OCI-LY1 (cell line): ENCODE measurements around the gene CXCL1.

Experiments used
- H2AFZ ChIP-seq: fragments of 200-600 bp; sonication (generic), shearing (Covaris generic); 2 replicates; pipeline ENCODE4 v1.6.0; 2014; ENCODE audit warnings: antibody characterized with exemption, mild to moderate bottlenecking, low read length
- H3F3A ChIP-seq: fragments of 200-600 bp; sonication (generic), shearing (Covaris generic); 2 replicates; pipeline ENCODE4 v1.6.0; 2014; ENCODE audit warnings: mild to moderate bottlenecking, antibody characterized with exemption, low read length, moderate library complexity; ENCODE audit not compliant: insufficient read depth
- H3K27ac ChIP-seq: fragments of 200-600 bp; sonication (generic); 2 replicates; pipeline ENCODE4 v1.5.1; 2014; ENCODE audit warnings: low read length, mixed run types, mild to moderate bottlenecking, low read depth; ENCODE audit not compliant: poor library complexity, severe bottlenecking
- H3K27me3 ChIP-seq: fragments of 200-600 bp; sonication (generic); 2 replicates; pipeline ENCODE4 v1.6.0; 2014; ENCODE audit warnings: antibody characterized with exemption, mild to moderate bottlenecking, low read length, moderate library complexity; ENCODE audit not compliant: insufficient read depth
- H3K36me3 ChIP-seq: fragments of 200-600 bp; sonication (generic); 2 replicates; pipeline ENCODE4 v1.6.1; 2014; ENCODE audit warnings: mild to moderate bottlenecking, antibody characterized with exemption, low read length, moderate library complexity, mixed read lengths; ENCODE audit not compliant: insufficient read depth
- H3K4me1 ChIP-seq: fragments of 200-600 bp; sonication (generic); 2 replicates; pipeline ENCODE4 v1.5.1; 2014; ENCODE audit warnings: mild to moderate bottlenecking, low read length, moderate library complexity; ENCODE audit not compliant: insufficient read depth, severe bottlenecking
- H3K4me2 ChIP-seq: fragments of 200-600 bp; sonication (generic), shearing (Covaris generic); 2 replicates; pipeline ENCODE4 v1.6.1; 2014; ENCODE audit warnings: low read length
- H3K4me3 ChIP-seq: fragments of 200-600 bp; sonication (generic); 2 replicates; pipeline ENCODE4 v1.5.1; 2014; ENCODE audit warnings: low read length, low read depth, mild to moderate bottlenecking, mixed read lengths; ENCODE audit not compliant: poor library complexity, severe bottlenecking
- H3K79me2 ChIP-seq: fragments of 200-600 bp; shearing (Covaris generic); 2 replicates; pipeline ENCODE4 v1.6.1; 2016; ENCODE audit warnings: mixed run types, low read length, mixed read lengths; ENCODE audit not compliant: insufficient read depth
- H3K9ac ChIP-seq: fragments of 200-600 bp; sonication (generic), shearing (Covaris generic); 2 replicates; pipeline ENCODE4 v1.6.1; 2014; ENCODE audit warnings: mild to moderate bottlenecking, low read length, mixed read lengths
- H3K9me2 ChIP-seq: fragments of 200-600 bp; sonication (generic), shearing (Covaris generic); 2 replicates; pipeline ENCODE4 v1.6.1; 2014; ENCODE audit warnings: low read depth, mild to moderate bottlenecking, low read length, mixed read lengths
- H3K9me3 ChIP-seq: fragments of 200-600 bp; shearing (Covaris generic); 2 replicates; pipeline ENCODE4 v1.6.1; 2014; ENCODE audit warnings: low read length, mixed read lengths
- H4K20me1 ChIP-seq: fragments of 200-600 bp; sonication (generic), shearing (Covaris generic); 2 replicates; pipeline ENCODE4 v1.6.0; 2016; ENCODE audit warnings: mild to moderate bottlenecking, low read length; ENCODE audit not compliant: insufficient read depth
- CTCF ChIP-seq: fragments of 200-600 bp; sonication (generic), shearing (Covaris generic); IDR thresholded peaks from 2 replicates; pipeline ENCODE4 v1.5.1; 2017; ENCODE audit warnings: mild to moderate bottlenecking, antibody characterized with exemption, low read length, moderate library complexity, mixed read lengths
- EZH2 ChIP-seq: fragments of 200-600 bp; sonication (generic), shearing (Covaris generic); IDR thresholded peaks from 2 replicates; pipeline ENCODE4 v1.8.0; 2017; ENCODE audit warnings: borderline replicate concordance, mixed run types, mild to moderate bottlenecking, antibody characterized with exemption, low read length, moderate library complexity, mixed read lengths

Gene CXCL1

GRCh38 chr4:73856518-73856917 is 12.7 kb upstream of the CXCL1 start:
- Histone ChIP-seq H3K4me2 (no peak overlapping the region), H3K9ac (no peak overlapping the region), H3K9me2 (no peaks in the 10 kb centered on the region), H3K79me2 (no peaks in the 10 kb centered on the region), H3K27me3 (no peaks in the 10 kb centered on the region), H3F3A (no peaks in the 10 kb centered on the region), H3K4me1 (no peaks in the 10 kb centered on the region), H3K4me3 (no peak overlapping the region), H4K20me1 (no peaks in the 10 kb centered on the region), H2AFZ (no peak overlapping the region), H3K36me3 (no peaks in the 10 kb centered on the region), H3K27ac (no peak overlapping the region), H3K9me3 (no peaks in the 10 kb centered on the region)
- TF ChIP-seq EZH2 = no peak
- TF ChIP-seq CTCF = no peak

- Histone ChIP-seq H3K4me3 (no peak overlapping the region), H3K9me3 (no peaks in the 10 kb centered on the region), H3K79me2 (no peaks in the 10 kb centered on the region), H3K27me3 (no peaks in the 10 kb centered on the region), H3K9me2 (no peaks in the 10 kb centered on the region), H3K36me3 (no peaks in the 10 kb centered on the region), H3F3A (no peaks in the 10 kb centered on the region), H3K27ac (no peak overlapping the region), H3K4me2 (no peak overlapping the region), H2AFZ (no peak overlapping the region), H3K4me1 (no peaks in the 10 kb centered on the region), H4K20me1 (no peaks in the 10 kb centered on the region), H3K9ac (no peak overlapping the region)
- TF ChIP-seq EZH2 (no peak), CTCF (no peak)
Measured at GRCh38 chr4:73859614-73860088, 9.5 kb upstream of the CXCL1 start.

GRCh38 chr4:73860181-73860580 is 9.0 kb upstream of the CXCL1 start:
- H4K20me1 ChIP-seq = no peaks in the 10 kb centered on the region
- H2AFZ ChIP-seq = no peak overlapping the region
- no peaks in the 10 kb centered on the region for H3K9me2 ChIP-seq
- H3K4me3 ChIP-seq = no peak overlapping the region
- H3K9me3 ChIP-seq = no peaks in the 10 kb centered on the region
- TF ChIP-seq CTCF (no peak), EZH2 (no peak)
- no peak overlapping the region for H3K27ac ChIP-seq
- H3K4me2 ChIP-seq = no peak overlapping the region
- no peaks in the 10 kb centered on the region for H3F3A ChIP-seq
- no peaks in the 10 kb centered on the region for H3K36me3 ChIP-seq
- no peak overlapping the region for H3K9ac ChIP-seq
- no peaks in the 10 kb centered on the region for H3K4me1 ChIP-seq
- H3K27me3 ChIP-seq = no peaks in the 10 kb centered on the region
- H3K79me2 ChIP-seq = no peaks in the 10 kb centered on the region
